ENCODE measurements around the gene RCOR1. TPM values are rescaled to one million over a fixed set of nuclear protein-coding genes. Genes with fewer than 3 reads are reported as not detected.

RCOR1 gene
- total RNA-seq, 1 donor from 2014 or later = 13.4 TPM

- H3K4me3 ChIP-seq (ENCODE audit: low read depth, low read length) = no peak overlapping the region
- H3K36me3 ChIP-seq (ENCODE audit: control insufficient read depth, insufficient read depth, low read length) = no peaks in the 10 kb centered on the region
- no peaks in the 10 kb centered on the region for H3K27me3 ChIP-seq (ENCODE audit: control insufficient read depth, insufficient read depth, low read length)
- no peak for DNase-seq (ENCODE audit: low read depth)
- no peak for TF ChIP-seq CTCF (IDR thresholded peaks at IDR 0.05; ENCODE audit: insufficient read depth, low read length, poor library complexity, severe bottlenecking)
Observed at GRCh38 chr14:102578821-102579220, 13.6 kb upstream of the RCOR1 start.

GRCh38 chr14:102579696-102580549 is 12.5 kb upstream of the RCOR1 start:
- H3K4me3 ChIP-seq (ENCODE audit: low read depth, low read length) = no peak overlapping the region
- DNase-seq (ENCODE audit: low read depth) = no peak
- no peaks in the 10 kb centered on the region for H3K27me3 ChIP-seq (ENCODE audit: control insufficient read depth, insufficient read depth, low read length)
- no peaks in the 10 kb centered on the region for H3K36me3 ChIP-seq (ENCODE audit: control insufficient read depth, insufficient read depth, low read length)
- no peak for TF ChIP-seq CTCF (IDR thresholded peaks at IDR 0.05; ENCODE audit: insufficient read depth, low read length, poor library complexity, severe bottlenecking)

GRCh38 chr14:102580550-102581110 is 11.8 kb upstream of the RCOR1 start:
- H3K36me3 ChIP-seq (ENCODE audit: control insufficient read depth, insufficient read depth, low read length) = no peaks in the 10 kb centered on the region
- no peak for TF ChIP-seq CTCF (IDR thresholded peaks at IDR 0.05; ENCODE audit: insufficient read depth, low read length, poor library complexity, severe bottlenecking)
- DNase-seq (ENCODE audit: low read depth) = no peak
- H3K27me3 ChIP-seq (ENCODE audit: control insufficient read depth, insufficient read depth, low read length) = no peaks in the 10 kb centered on the region
- H3K4me3 ChIP-seq (ENCODE audit: low read depth, low read length) = no peak overlapping the region

GRCh38 chr14:102581193-102581592 is 11.3 kb upstream of the RCOR1 start:
- no peak for TF ChIP-seq CTCF (IDR thresholded peaks at IDR 0.05; ENCODE audit: insufficient read depth, low read length, poor library complexity, severe bottlenecking)
- Histone ChIP-seq H3K36me3 (ENCODE audit: control insufficient read depth, insufficient read depth, low read length) (no peaks in the 10 kb centered on the region), H3K4me3 (ENCODE audit: low read depth, low read length) (no peak overlapping the region), H3K27me3 (ENCODE audit: control insufficient read depth, insufficient read depth, low read length) (no peaks in the 10 kb centered on the region)
- DNase-seq (ENCODE audit: low read depth) = no peak

GRCh38 chr14:102583726-102584125 is 8.7 kb upstream of the RCOR1 start:
- no peak overlapping the region for H3K4me3 ChIP-seq (ENCODE audit: low read depth, low read length)
- DNase-seq (ENCODE audit: low read depth) = no peak
- TF ChIP-seq CTCF (IDR thresholded peaks at IDR 0.05; ENCODE audit: insufficient read depth, low read length, poor library complexity, severe bottlenecking) = no peak

More at GRCh38 chr14:102583726-102584125, 8.7 kb upstream of the RCOR1 start:
- no peaks in the 10 kb centered on the region for H3K27me3 ChIP-seq (ENCODE audit: control insufficient read depth, insufficient read depth, low read length)
- no peaks in the 10 kb centered on the region for H3K36me3 ChIP-seq (ENCODE audit: control insufficient read depth, insufficient read depth, low read length)

All from kidney epithelial cell (primary cell).